Measurements from ENCODE around the gene RAD51B. TPM values are rescaled to one million over a fixed set of nuclear protein-coding genes. Genes with fewer than 3 reads are reported as not detected.
A peak's percentile ranks its signal among the peaks of the same experiment; 100 is the strongest.

The RAD51B gene
- total RNA-seq, 2 donors from 2014 or later = 37.0 to 49.7 TPM

DNA sequence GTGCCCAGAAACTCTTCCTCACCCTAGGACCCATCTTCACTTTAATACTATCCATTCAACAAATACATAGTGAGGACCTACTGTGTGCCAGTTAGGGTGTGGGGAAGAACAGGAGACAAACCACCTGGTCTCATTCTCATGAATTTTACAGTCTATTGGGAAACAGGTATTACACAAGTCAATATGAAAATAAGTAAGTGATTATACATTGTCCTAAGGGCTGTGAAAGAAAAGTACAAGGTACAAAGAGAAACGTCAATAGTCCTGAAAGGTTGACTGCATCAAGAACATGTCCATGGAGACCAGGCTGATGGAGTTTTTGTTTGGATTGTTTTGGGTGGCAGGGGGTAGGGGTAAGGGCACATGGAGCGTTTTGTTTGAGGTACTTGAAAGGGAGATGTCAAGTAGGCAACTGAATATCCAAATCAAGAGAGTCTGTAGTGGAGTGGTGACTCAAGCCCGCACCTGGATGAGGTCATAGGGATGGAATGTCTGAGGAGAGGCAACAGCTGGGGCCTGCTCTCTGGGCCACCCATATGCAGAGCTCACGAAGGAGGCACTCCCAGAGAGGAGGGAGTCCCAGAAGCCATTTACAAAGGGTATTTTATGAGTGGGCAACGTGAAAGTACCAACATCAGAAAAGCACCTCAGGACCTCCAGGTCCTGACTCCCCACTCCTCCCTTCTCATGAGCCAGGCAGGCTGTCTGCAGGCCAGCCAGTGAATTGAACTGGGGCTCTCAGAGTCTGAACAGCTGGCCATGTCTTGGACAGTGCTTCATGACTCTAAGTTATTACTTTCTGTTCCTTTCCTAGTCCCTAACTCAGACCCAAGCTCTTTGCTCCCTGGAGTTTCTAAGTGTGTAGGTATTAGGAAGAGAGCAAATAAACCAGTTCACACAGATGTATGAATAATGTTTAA is 701.3 kb downstream of the RAD51B start:
- H3K9me3 Mint-ChIP-seq = no peaks in the 10 kb centered on the region
- peaks cover 5% of the 10 kb centered on the region for H3K4me1 Mint-ChIP-seq
- H3K36me3 Mint-ChIP-seq (ENCODE audit: low read depth) = no peaks in the 10 kb centered on the region
- no peaks in the 10 kb centered on the region for H3K27me3 Mint-ChIP-seq
- H3K4me3 Mint-ChIP-seq = no peak overlapping the region
- no peak overlapping the region for H3K27ac Mint-ChIP-seq
- no peak for ATAC-seq (replicated peaks)

DNA sequence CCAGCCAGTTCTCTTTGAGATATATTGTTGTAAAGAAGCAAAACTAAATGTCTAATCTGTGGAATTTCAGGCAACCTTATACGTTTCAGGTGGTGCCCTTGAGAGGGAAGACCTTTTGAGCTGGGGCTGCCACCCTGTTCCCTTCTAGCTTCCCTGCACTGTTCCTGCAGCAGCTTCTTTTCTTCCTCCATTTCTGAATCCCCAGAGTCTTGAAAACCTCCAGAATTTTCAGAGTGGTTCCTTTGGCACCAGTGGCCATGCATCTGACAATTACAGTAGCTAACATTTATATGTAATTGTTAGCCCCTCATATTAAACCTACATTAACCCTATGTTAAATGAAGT is 702.0 kb downstream of the RAD51B start:
- no peak overlapping the region for H3K4me3 Mint-ChIP-seq
- H3K27me3 Mint-ChIP-seq = no peaks in the 10 kb centered on the region
- no peak overlapping the region for H3K27ac Mint-ChIP-seq
- no peak for ATAC-seq (replicated peaks)
- H3K4me1 Mint-ChIP-seq = peaks cover 5% of the 10 kb centered on the region
- no peaks in the 10 kb centered on the region for H3K36me3 Mint-ChIP-seq (ENCODE audit: low read depth)
- no peaks in the 10 kb centered on the region for H3K9me3 Mint-ChIP-seq

DNA sequence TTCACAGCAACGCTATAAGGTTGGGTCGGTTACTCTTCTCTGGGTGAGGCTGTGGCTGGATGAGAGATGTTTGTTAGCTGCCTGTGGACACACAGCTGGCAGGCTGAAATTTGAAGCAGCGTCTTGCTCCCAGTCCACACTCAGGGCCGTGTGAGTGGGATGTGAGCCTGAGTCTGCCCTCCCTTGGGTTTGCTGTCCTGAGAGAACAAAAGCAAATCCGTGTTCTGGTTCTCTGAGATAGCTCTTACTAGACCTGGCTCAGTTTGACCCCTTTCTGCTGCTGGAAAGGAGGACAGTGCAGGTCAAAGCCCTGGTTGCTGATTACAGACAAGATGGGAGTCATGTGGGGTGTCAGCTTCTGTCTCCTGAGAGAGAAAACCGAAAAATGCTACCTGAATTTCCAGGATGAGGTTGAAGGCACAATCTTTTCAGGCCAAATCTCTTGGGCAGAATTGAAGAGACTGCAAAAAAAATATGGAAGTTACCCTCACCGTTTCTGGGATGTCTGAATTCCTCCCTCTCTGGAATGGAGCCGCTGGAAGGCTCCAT is 702.5 kb downstream of the RAD51B start:
- Mint-ChIP-seq H3K27me3 (no peaks in the 10 kb centered on the region), H3K4me3 (no peak overlapping the region), H3K36me3 (ENCODE audit: low read depth) (no peaks in the 10 kb centered on the region), H3K9me3 (no peaks in the 10 kb centered on the region), H3K27ac (peak overlapping the region; percentile 46), H3K4me1 (peaks cover 5% of the 10 kb centered on the region)
- no peak for ATAC-seq (replicated peaks)

DNA sequence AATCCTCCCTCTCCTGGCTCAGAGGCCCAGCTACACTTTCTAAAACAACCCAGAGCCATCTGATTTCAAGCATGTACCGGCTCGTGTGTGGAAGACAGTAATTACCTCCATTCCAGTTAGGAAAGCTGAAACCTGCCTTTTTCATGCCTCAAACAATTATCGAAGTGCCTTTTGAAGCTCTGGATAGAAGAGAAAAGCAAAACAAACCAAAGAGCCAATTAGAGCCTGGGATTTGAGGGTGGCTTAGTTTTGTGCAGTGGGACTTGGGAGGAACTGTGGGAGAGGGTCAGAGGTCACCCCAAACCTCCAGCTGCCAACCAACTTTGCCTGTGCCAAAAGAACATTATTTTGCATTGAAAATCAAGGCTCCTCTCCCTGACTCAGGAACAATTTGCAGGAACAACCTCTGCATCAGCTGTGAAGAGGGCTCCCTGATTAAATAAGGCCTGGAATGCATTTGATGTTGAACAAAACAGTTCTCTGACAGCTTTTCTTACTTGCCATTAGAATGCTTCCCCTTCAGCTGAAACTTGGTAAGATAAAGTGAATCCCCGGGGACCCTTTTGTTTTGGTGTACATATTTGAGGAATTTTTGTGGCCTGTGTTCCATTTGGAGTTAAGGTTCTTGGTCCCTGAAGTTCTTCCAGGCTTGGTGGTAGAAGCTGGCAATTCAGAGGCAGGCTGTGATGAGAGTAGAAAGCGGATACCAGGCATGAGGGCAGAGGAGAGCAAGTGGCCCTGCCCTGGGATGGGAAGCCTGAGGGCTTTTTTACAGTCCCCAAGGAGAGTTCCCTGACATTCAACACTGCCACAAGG is 703.1 kb downstream of the RAD51B start:
- H3K27ac Mint-ChIP-seq = peak overlapping the region; percentile 46
- ATAC-seq (replicated peaks) = no peak
- H3K4me1 Mint-ChIP-seq = peaks cover 5% of the 10 kb centered on the region
- no peaks in the 10 kb centered on the region for H3K36me3 Mint-ChIP-seq (ENCODE audit: low read depth)
- no peaks in the 10 kb centered on the region for H3K27me3 Mint-ChIP-seq
- no peak overlapping the region for H3K4me3 Mint-ChIP-seq
- H3K9me3 Mint-ChIP-seq = no peaks in the 10 kb centered on the region

DNA sequence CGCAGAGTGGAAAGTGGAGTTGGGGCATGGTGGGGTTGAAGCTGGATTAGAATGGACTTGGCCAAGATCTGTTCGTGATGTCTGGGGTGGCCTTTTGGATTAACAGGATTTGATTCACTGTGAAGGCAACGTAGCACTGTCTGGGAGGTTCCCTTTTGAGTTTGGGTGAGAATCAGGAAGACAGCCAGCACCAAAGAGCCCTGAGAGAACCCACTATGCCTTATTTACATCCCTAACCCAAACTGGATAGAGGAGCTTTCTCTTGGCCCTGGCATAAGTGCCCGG is 703.7 kb downstream of the RAD51B start:
- H3K27ac Mint-ChIP-seq = peak overlapping the region; percentile 46
- no peaks in the 10 kb centered on the region for H3K9me3 Mint-ChIP-seq
- no peaks in the 10 kb centered on the region for H3K36me3 Mint-ChIP-seq (ENCODE audit: low read depth)
- ATAC-seq (replicated peaks) = no peak
- no peak overlapping the region for H3K4me3 Mint-ChIP-seq
- H3K4me1 Mint-ChIP-seq = peaks cover 5% of the 10 kb centered on the region
- H3K27me3 Mint-ChIP-seq = no peaks in the 10 kb centered on the region

DNA sequence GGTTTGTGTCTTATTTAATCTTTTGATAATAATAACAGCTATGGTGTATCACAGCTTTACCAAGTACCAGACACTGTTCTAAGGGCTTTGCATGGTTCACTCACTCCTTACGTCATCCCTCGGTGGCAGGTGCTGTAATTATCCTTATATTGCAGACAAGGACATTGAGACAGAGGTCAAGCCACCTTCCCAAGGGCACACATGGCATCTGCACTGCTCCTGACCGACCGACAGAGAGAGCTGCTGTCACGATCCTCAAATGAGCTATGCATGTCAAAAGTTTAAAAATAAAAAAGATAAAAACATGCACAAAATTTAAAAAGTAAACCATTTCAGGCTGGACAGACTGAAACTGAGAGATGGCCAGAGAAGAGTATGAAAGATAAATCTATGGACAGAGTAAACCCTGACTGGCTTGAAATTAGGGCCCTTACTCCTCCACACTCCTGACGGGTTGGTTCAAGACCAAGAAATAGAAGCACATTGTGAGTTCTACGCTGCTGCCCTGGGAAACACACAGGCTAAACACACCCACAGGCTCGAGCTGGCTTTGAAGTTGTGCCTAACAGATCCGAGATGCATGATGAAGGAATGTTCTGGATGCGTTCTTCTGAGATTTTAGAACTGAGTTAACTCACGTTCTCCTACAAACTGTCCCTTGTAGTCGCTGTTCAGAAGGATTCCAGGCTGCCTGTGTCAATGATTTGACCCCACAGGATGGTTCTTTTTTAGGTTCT is 704.6 kb downstream of the RAD51B start:
- no peak for ATAC-seq (replicated peaks)
- Mint-ChIP-seq H3K4me3 (no peak overlapping the region), H3K9me3 (no peaks in the 10 kb centered on the region), H3K27me3 (no peaks in the 10 kb centered on the region), H3K36me3 (ENCODE audit: low read depth) (no peaks in the 10 kb centered on the region), H3K27ac (no peak overlapping the region), H3K4me1 (peaks cover 5% of the 10 kb centered on the region)

DNA sequence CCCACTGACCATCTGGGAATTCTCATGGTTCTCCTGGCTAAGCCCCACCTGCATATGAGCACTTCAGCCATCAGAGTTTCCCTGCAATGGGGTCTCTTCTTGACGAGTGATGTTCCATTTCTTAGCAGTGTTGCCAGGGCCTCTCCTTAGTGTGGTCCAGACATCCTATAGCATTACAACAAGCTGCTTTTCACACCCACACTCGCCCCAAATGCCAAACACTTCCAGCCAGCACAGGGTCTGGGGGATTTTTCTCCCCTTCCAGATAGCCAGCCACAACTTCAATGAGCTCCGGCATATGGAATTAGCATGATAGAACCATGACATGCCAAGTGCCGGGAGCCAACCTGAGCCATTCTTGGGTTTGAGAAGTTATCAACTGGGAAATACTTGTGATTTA is 705.9 kb downstream of the RAD51B start:
- Mint-ChIP-seq H3K9me3 (no peaks in the 10 kb centered on the region), H3K27me3 (no peaks in the 10 kb centered on the region)

DNA sequence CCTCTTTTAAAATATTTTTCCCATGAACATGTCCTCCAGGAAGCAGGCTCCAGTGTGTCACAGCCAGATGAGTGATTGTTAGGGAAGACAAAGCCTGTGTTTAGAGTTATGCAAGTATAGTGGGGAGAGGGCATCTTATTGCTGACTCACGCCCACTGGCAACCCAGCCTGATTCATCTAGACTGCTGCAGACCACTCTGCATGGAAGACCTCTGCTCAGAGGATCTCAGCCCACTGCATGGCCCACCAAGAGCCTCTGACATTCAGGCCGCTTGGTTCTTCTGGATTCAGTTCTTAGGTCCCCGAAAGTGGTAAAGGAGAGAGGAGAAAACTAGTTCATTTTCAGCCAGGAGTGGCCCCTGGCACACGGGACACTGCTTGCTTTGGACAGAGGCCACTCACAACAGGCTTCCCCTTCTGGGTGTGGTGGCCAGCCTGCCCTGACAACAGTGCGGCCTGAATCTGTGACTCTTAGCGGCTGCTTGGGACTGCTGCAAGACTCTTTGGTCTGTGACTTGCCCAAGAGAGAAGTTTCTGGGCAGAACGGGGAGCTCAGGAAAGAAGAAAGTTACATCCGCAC is 707.0 kb downstream of the RAD51B start:
- Mint-ChIP-seq H3K4me1 (no peaks in the 10 kb centered on the region), H3K4me3 (no peak overlapping the region), H3K27me3 (no peaks in the 10 kb centered on the region), H3K9me3 (peaks cover 5% of the 10 kb centered on the region), H3K27ac (no peak overlapping the region), H3K36me3 (ENCODE audit: low read depth) (no peaks in the 10 kb centered on the region)
- ATAC-seq (replicated peaks) = no peak

More for the DNA sequence above, 705.9 kb downstream of the RAD51B start:
- Mint-ChIP-seq H3K4me1 (no peaks in the 10 kb centered on the region), H3K4me3 (no peak overlapping the region), H3K36me3 (ENCODE audit: low read depth) (no peaks in the 10 kb centered on the region), H3K27ac (no peak overlapping the region)
- ATAC-seq (replicated peaks) = no peak

DNA sequence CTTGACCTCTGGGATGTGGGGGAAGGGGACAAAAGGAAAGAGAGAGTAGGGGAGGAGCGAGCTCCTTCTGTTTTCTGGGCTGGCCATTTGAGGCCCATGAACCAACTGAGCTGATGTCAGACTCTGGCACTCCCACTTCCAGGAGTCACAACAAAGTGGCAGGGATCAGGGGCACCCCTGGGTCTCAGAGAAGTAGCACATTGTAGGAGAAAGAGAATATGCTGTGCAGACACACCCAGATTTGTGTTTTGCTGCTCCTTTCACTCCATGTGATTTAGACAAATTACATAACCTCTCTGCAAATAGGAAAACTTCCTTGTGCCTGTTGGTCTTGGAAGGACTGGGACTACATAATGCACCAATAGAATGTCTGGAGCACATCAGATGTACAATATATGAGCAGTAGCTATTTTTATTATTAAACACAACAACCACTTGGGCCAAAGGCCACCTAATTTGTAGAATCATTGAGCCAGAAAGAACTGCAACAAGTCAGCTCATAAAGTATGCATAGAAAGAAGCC is 707.8 kb downstream of the RAD51B start:
- no peaks in the 10 kb centered on the region for H3K4me1 Mint-ChIP-seq
- peaks cover 5% of the 10 kb centered on the region for H3K9me3 Mint-ChIP-seq
- no peaks in the 10 kb centered on the region for H3K36me3 Mint-ChIP-seq (ENCODE audit: low read depth)
- H3K27ac Mint-ChIP-seq = no peak overlapping the region
- H3K27me3 Mint-ChIP-seq = no peaks in the 10 kb centered on the region
- no peak overlapping the region for H3K4me3 Mint-ChIP-seq
- no peak for ATAC-seq (replicated peaks)

DNA sequence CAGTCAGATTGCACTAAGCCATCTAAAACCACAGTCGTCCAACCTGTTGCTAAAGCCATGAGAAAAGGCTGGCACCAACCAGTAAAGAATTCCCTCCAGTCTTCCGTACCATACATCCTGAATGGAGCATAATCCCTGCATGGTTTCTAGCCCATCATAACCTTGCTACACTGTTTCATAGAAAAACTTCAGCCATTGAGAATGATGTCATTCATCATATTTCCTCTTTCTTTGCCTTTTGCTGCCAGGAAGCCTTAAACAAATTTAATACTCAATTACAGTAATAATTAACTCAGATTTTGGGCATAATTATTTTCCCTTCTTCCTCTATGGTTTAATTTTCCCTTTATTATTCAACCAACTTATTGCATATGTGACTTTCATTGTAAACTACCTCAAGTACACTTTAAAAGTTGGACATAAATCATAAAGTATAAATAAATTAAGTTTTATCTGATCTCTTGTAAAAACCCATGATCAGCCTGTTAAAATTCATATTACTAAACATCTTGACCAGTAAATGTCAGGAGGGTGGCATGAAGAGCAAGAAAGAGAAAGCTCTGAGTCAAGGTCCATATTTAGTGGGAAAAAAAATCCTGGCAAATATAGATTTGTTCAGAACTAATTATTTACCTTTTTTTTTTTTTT is 708.6 kb downstream of the RAD51B start:
- no peaks in the 10 kb centered on the region for H3K4me1 Mint-ChIP-seq
- no peak for ATAC-seq (replicated peaks)
- peaks cover 5% of the 10 kb centered on the region for H3K9me3 Mint-ChIP-seq
- no peak overlapping the region for H3K4me3 Mint-ChIP-seq
- no peaks in the 10 kb centered on the region for H3K36me3 Mint-ChIP-seq (ENCODE audit: low read depth)
- no peaks in the 10 kb centered on the region for H3K27me3 Mint-ChIP-seq
- no peak overlapping the region for H3K27ac Mint-ChIP-seq

DNA sequence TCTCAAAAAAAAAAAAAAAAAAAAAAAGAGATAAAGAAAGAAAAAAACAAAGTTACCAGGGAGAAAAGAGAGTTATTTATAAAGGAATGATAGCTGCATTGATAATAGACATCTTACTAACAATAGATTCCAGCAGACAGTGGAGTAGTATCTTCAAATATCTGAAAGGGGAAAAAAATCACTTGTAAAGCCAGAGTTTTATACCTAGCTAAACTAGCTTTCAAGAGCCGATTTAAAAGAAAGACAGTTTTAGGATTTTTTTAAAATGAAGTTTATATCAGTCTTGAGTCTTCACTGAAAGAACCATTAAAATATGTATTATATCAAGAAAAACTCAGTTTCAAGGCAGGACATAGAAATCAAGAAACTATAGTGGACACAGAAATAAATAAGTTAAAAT is 710.9 kb downstream of the RAD51B start:
- Mint-ChIP-seq H3K36me3 (ENCODE audit: low read depth) (no peaks in the 10 kb centered on the region), H3K4me1 (peaks cover 2% of the 10 kb centered on the region), H3K27ac (no peak overlapping the region), H3K4me3 (no peak overlapping the region), H3K27me3 (no peaks in the 10 kb centered on the region), H3K9me3 (peaks cover 9% of the 10 kb centered on the region)
- ATAC-seq (replicated peaks) = no peak

DNA sequence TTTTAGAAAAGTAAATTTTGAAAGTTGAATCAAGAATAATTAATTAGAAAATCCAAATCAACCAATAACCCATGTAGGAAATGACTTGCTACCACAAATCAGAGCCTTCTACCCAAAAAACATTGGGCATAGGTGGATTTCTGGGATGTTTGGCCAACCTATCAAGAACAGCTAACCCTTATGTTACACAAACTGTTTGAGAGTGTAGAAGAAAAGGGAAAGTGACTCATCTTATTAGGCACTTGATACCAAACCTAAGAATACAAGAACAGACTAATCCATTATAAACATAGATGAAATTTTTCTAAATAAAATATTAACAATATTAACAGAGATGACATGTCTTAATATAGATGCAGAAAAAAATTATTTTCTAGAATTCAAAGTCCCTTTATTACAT is 712.9 kb downstream of the RAD51B start:
- H3K9me3 Mint-ChIP-seq = peaks cover 9% of the 10 kb centered on the region
- H3K27me3 Mint-ChIP-seq = no peaks in the 10 kb centered on the region
- peaks cover 4% of the 10 kb centered on the region for H3K4me1 Mint-ChIP-seq
- ATAC-seq (replicated peaks) = no peak
- no peak overlapping the region for H3K27ac Mint-ChIP-seq
- no peak overlapping the region for H3K4me3 Mint-ChIP-seq
- no peaks in the 10 kb centered on the region for H3K36me3 Mint-ChIP-seq (ENCODE audit: low read depth)

DNA sequence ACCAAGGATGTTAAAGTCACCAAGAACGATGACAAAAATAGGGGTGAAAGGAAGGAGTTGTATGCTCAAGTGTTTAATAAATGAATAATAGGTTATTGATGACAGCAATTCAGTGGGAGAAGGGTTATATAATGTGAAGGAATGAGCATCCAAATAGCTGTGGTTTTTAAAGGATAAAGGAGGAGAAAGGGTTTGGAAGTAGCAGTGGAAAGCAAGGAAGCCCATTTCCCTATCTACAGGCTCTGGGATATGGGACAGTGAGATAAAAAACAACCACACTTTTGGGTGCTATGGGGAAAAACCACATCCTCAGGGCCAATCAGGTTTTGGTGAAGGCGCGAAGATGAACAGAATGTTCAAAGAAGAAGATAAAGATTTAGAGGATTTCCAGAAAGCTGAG is 714.7 kb downstream of the RAD51B start:
- Mint-ChIP-seq H3K4me3 (no peak overlapping the region), H3K36me3 (ENCODE audit: low read depth) (no peaks in the 10 kb centered on the region), H3K27ac (no peak overlapping the region), H3K27me3 (no peaks in the 10 kb centered on the region), H3K9me3 (peaks cover 9% of the 10 kb centered on the region), H3K4me1 (peaks cover 4% of the 10 kb centered on the region)
- no peak for ATAC-seq (replicated peaks)

All from activated T-helper 17 cell treated with anti-CD3 and anti-CD28 coated beads, Interleukin-2, amount 50 U/mL, for 72 hours (primary cell).